IMR-90 (cell line): ENCODE data around the gene GABRD.

ENCODE experiments used
- CTCF ChIP-seq: conservative IDR thresholded peaks from 2 replicates; pipeline ENCODE4 v1.5.1; 2012; ENCODE audit warnings: mild to moderate bottlenecking, low read depth, low read length, improper control_type of control experiment
- ELK1 ChIP-seq: fragments of 150-350 bp; IDR thresholded peaks from 2 replicates; pipeline ENCODE4 v1.6.1; 2016; ENCODE audit warnings: low read depth, mild to moderate bottlenecking, low read length, moderate library complexity, borderline replicate concordance
- FOS ChIP-seq: fragments of 150-350 bp; IDR thresholded peaks from 2 replicates; pipeline ENCODE4 v1.6.1; 2016; ENCODE audit warnings: low read depth, low read length
- MXI1 ChIP-seq: IDR thresholded peaks from 2 replicates; pipeline ENCODE4 v1.6.1; 2012; ENCODE audit warnings: low read depth, mild to moderate bottlenecking, low read length, moderate library complexity, borderline replicate concordance
- POLR2A ChIP-seq: IDR thresholded peaks from 2 replicates; pipeline ENCODE4 v1.6.1; 2012; ENCODE audit warnings: mild to moderate bottlenecking, low read depth, low read length
- RAD21 ChIP-seq: IDR thresholded peaks from 2 replicates; pipeline ENCODE4 v1.6.1; 2012; ENCODE audit warnings: low read length, improper control_type of control experiment
- RCOR1 ChIP-seq: IDR thresholded peaks from 2 replicates; pipeline ENCODE4 v1.6.1; 2012; ENCODE audit warnings: mild to moderate bottlenecking, low read length, improper control_type of control experiment; ENCODE audit not compliant: insufficient replicate concordance
- SMC3 ChIP-seq: fragments of 150-350 bp; IDR thresholded peaks from 2 replicates; pipeline ENCODE4 v1.6.1; 2016; ENCODE audit warnings: low read depth, mild to moderate bottlenecking, antibody characterized with exemption, low read length, moderate library complexity
- USF2 ChIP-seq: fragments of 150-350 bp; IDR thresholded peaks from 2 replicates; pipeline ENCODE4 v1.6.1; 2017; ENCODE audit warnings: mild to moderate bottlenecking, antibody characterized with exemption, low read length, low read depth

- TF ChIP-seq POLR2A (no peak), CTCF (no peak), FOS (no peak), RAD21 (no peak), USF2 (no peak), SMC3 (no peak), RCOR1 (no peak), ELK1 (no peak), MXI1 (no peak)
Observed at GRCh38 chr1:2009101-2010053, 9.8 kb upstream of the GABRD start.
